HCT116 (cell line): ENCODE measurements around the gene RPS2. TPM values are rescaled to one million over a fixed set of nuclear protein-coding genes. Genes with fewer than 3 reads are reported as not detected.
A peak's percentile ranks its signal among the peaks of the same experiment; 100 is the strongest.

Source experiments
- ATAC-seq: fragments of 200-7000 bp; cut with Tn5 transposase; 2 replicates; pipeline ENCODE4 v1.9.1; 2020; ENCODE audit warnings: mild to moderate bottlenecking, moderate library complexity
- BruUV-seq: library from RNA; stranded (reverse); fragments of 400-500 nt; replicated peaks from 2 replicates; lab custom pipeline; 2021; lab: Mats Ljungman, UMichigan
- CTCF ChIA-PET: fragments of 300-600 bp; sonication (Branson Sonifier 250); formaldehyde crosslinking; loops from one replicate; lab custom pipeline; 2021; ENCODE audit warnings: antibody characterized with exemption; lab: Charles Lee
- POLR2A ChIA-PET: fragments of 300-600, 350-600 bp; sonication (Branson Sonifier 250); formaldehyde crosslinking; loops from one replicate; lab custom pipeline; 2021; ENCODE audit warnings: antibody characterized with exemption; lab: Charles Lee
- RAD21 ChIA-PET, 2 experiments: fragments of 300-600 bp; sonication (Branson Sonifier 250); formaldehyde crosslinking; loops; one replicate each; lab custom pipeline; 2023; ENCODE audit warnings: low total read pairs in 2 of 2; ENCODE audit not compliant: uncharacterized antibody in 2 of 2, unreplicated experiment in 2 of 2, low non-redundant PET in 1 of 2; lab: Charles Lee
- DNase-seq: peaks from one replicate; pipeline ENCODE4 v3.0.0-alpha.2; 2010; ENCODE audit warnings: low read depth, low spot score
- H2AFZ ChIP-seq: fragments of 200-600 bp; shearing (Covaris generic), sonication (generic); 2 replicates; pipeline ENCODE4 v1.6.1; 2017; ENCODE audit warnings: low read depth, mixed run types, mixed read lengths, antibody characterized with exemption, low read length; ENCODE audit not compliant: poor library complexity, severe bottlenecking
- H3K27ac ChIP-seq: 2 replicates; pipeline ENCODE4 v1.5.1; 2012; ENCODE audit warnings: low read depth, low read length
- H3K27me3 ChIP-seq: fragments of 200-600 bp; sonication (generic); 2 replicates; pipeline ENCODE4 v1.6.1; 2016; ENCODE audit warnings: mixed run types, low read length, mixed read lengths; ENCODE audit not compliant: insufficient read depth
- H3K36me3 ChIP-seq, 2 experiments: fragments of 200-500 bp in 1 of 2; fragments of 200-600 bp in 1 of 2; sonication (Bioruptor generic) in 1 of 2; sonication (generic) in 1 of 2; 2 replicates each; pipeline versions ENCODE4 v1.5.1 to v1.6.1; 2014 to 2016; ENCODE audit warnings: low read length in 2 of 2, inconsistent platforms in 1 of 2, mixed read lengths in 1 of 2, mixed run types in 1 of 2; ENCODE audit not compliant: insufficient read depth in 2 of 2, control insufficient read depth in 1 of 2
- H3K4me1 ChIP-seq, 2 experiments: fragments of 200-600 bp in 1 of 2; sonication (generic) in 1 of 2; 2 replicates each; pipeline versions ENCODE4 v1.5.1 to v1.6.1; 2012 to 2017; ENCODE audit warnings: low read length in 2 of 2, inconsistent platforms in 1 of 2, mild to moderate bottlenecking in 1 of 2, mixed read lengths in 1 of 2, mixed run types in 1 of 2, moderate library complexity in 1 of 2; ENCODE audit not compliant: insufficient read depth in 2 of 2, control insufficient read depth in 1 of 2
- H3K4me2 ChIP-seq: fragments of 200-600 bp; sonication (generic); 2 replicates; pipeline ENCODE4 v1.6.1; 2017; ENCODE audit warnings: mixed run types, low read length, mixed read lengths
- H3K4me3 ChIP-seq, 2 experiments: fragments of 200-600 bp in 1 of 2; sonication (generic) in 1 of 2; replicated peaks in 1 of 2; 2 replicates each; pipeline ENCODE4 v1.5.1; 2011 to 2016; ENCODE audit warnings: low read length in 2 of 2, control low read depth in 1 of 2, low read depth in 1 of 2, mild to moderate bottlenecking in 1 of 2, mixed read lengths in 1 of 2, mixed run types in 1 of 2
- H3K79me2 ChIP-seq: fragments of 200-600 bp; sonication (generic); 2 replicates; pipeline ENCODE4 v1.6.1; 2017; ENCODE audit warnings: mild to moderate bottlenecking, mixed run types, low read length, moderate library complexity, mixed read lengths; ENCODE audit not compliant: insufficient read depth
- H3K9ac ChIP-seq: fragments of 200-600 bp; sonication (generic); 2 replicates; pipeline ENCODE4 v1.6.1; 2016; ENCODE audit warnings: low read length, mixed read lengths
- H3K9me2 ChIP-seq: fragments of 200-600 bp; sonication (generic), shearing (Covaris generic); 2 replicates; pipeline ENCODE4 v1.6.1; 2017; ENCODE audit warnings: mixed run types, mild to moderate bottlenecking, moderate library complexity; ENCODE audit not compliant: insufficient read depth
- H3K9me3 ChIP-seq, 2 experiments: fragments of 200-500 bp in 1 of 2; fragments of 200-600 bp in 1 of 2; sonication (Bioruptor generic) in 1 of 2; sonication (generic) in 1 of 2; 2 replicates each; pipeline ENCODE4 v1.6.1; 2014 to 2017; ENCODE audit warnings: low read length in 2 of 2, mixed read lengths in 2 of 2, inconsistent platforms in 1 of 2, low read depth in 1 of 2, mild to moderate bottlenecking in 1 of 2, mixed run types in 1 of 2, moderate library complexity in 1 of 2; ENCODE audit not compliant: control insufficient read depth in 1 of 2, insufficient read depth in 1 of 2
- H4K20me1 ChIP-seq: fragments of 200-600 bp; sonication (generic), shearing (Covaris generic); 2 replicates; pipeline ENCODE4 v1.6.1; 2017; ENCODE audit warnings: mixed run types, mild to moderate bottlenecking, moderate library complexity; ENCODE audit not compliant: insufficient read depth
- ATF3 ChIP-seq: IDR thresholded peaks from 2 replicates; pipeline ENCODE4 v1.6.1; 2012
- ELF1 ChIP-seq: IDR thresholded peaks from 2 replicates; pipeline ENCODE4 v1.6.1; 2012; ENCODE audit warnings: low read depth, borderline replicate concordance
- EZH2 ChIP-seq: fragments of 200-600 bp; sonication (generic); IDR thresholded peaks from 2 replicates; pipeline ENCODE4 v1.6.1; 2017; ENCODE audit warnings: antibody characterized with exemption, mixed run types
- FOSL1 ChIP-seq: IDR thresholded peaks from 2 replicates; pipeline ENCODE4 v1.6.1; 2012; ENCODE audit warnings: low read depth
- POLR2A ChIP-seq: IDR thresholded peaks from 2 replicates; pipeline ENCODE4 v1.7.0; 2011; ENCODE audit warnings: borderline replicate concordance; ENCODE audit not compliant: insufficient read depth, insufficient read length; ENCODE audit errors: extremely low read depth
- SP1 ChIP-seq: IDR thresholded peaks from 2 replicates; pipeline ENCODE4 v1.6.1; 2012; ENCODE audit warnings: low read depth
- intact Hi-C: fragments of 100-400 bp; cut with micrococcal nuclease; formaldehyde crosslinking; loops from 2 replicates; pipeline ENCODE4 v1.10.0; 2022
- total RNA-seq: library from RNA; stranded (reverse); gene quantifications from one replicate; pipeline ENCODE4 v1.2.1, GENCODE V29; 2021; ENCODE audit not compliant: unreplicated experiment
- TF ChIP-seq, protein P1 (sequence below): IDR thresholded peaks from 2 replicates; pipeline ENCODE4 v1.6.1; 2012
- TF ChIP-seq, protein P2 (sequence below): IDR thresholded peaks from 2 replicates; pipeline ENCODE4 v1.6.1; 2012; ENCODE audit warnings: low read depth

RPS2 gene
- total RNA-seq, 1 experiment from 2014 or later = 6,265 TPM

DNA sequence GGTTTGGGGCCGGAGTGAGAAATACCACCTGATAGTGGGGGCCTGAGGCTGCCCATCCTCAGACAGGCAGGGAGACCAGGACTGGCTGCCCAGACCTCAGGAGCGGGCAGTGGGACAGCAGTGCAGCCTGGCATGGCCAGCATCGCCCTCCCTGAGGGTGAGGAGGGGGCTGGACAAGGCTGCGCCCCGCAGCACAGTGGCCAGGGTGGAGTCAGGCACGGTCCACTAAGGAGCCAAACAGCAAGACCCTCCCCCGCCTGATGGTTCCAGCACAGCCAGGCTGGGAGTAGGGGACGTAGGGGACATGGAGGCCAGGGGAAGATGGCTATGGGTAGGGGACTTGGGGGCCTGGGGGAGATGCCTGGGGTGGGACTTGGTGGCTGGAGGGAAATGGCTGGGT, 41.7 kb upstream of the RPS2 start:
- H3K36me3 ChIP-seq = peaks cover 11 to 28% of the 10 kb centered on the region in 2 experiments; a peak in 3 of 4 replicates
- H4K20me1 ChIP-seq = peaks cover 9% of the 10 kb centered on the region; the same call in 1 of the 2 replicates
- peak overlapping the region; percentile 62; the same call in 1 of the 2 replicates for H3K27ac ChIP-seq
- no peak for ATAC-seq
- peaks cover 87% of the 10 kb centered on the region for H3K79me2 ChIP-seq
- H3K4me2 ChIP-seq = no peak overlapping the region
- CTCF ChIA-PET = interaction anchor here (0.5 kb wide), 1 partner anchor 134 kb away, joined by 4 read pairs; no protein-coding TSS in a partner anchor
- no peak overlapping the region for H3K4me3 ChIP-seq
- H3K27me3 ChIP-seq = no peaks in the 10 kb centered on the region
- intact Hi-C loops = no loop called here
- H2AFZ ChIP-seq = no peak overlapping the region
- H3K4me1 ChIP-seq = peaks cover 28 to 62% of the 10 kb centered on the region in 2 experiments
- RAD21 ChIA-PET = no interaction called here
- no peak overlapping the region for H3K9ac ChIP-seq
- BruUV-seq = no TSS peak
- no peaks in the 10 kb centered on the region for H3K9me2 ChIP-seq
- no peak for DNase-seq
- POLR2A ChIA-PET = no interaction called here
- TF ChIP-seq, protein P1, sequence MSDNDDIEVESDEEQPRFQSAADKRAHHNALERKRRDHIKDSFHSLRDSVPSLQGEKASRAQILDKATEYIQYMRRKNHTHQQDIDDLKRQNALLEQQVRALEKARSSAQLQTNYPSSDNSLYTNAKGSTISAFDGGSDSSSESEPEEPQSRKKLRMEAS = no peak
- TF ChIP-seq, protein P2, sequence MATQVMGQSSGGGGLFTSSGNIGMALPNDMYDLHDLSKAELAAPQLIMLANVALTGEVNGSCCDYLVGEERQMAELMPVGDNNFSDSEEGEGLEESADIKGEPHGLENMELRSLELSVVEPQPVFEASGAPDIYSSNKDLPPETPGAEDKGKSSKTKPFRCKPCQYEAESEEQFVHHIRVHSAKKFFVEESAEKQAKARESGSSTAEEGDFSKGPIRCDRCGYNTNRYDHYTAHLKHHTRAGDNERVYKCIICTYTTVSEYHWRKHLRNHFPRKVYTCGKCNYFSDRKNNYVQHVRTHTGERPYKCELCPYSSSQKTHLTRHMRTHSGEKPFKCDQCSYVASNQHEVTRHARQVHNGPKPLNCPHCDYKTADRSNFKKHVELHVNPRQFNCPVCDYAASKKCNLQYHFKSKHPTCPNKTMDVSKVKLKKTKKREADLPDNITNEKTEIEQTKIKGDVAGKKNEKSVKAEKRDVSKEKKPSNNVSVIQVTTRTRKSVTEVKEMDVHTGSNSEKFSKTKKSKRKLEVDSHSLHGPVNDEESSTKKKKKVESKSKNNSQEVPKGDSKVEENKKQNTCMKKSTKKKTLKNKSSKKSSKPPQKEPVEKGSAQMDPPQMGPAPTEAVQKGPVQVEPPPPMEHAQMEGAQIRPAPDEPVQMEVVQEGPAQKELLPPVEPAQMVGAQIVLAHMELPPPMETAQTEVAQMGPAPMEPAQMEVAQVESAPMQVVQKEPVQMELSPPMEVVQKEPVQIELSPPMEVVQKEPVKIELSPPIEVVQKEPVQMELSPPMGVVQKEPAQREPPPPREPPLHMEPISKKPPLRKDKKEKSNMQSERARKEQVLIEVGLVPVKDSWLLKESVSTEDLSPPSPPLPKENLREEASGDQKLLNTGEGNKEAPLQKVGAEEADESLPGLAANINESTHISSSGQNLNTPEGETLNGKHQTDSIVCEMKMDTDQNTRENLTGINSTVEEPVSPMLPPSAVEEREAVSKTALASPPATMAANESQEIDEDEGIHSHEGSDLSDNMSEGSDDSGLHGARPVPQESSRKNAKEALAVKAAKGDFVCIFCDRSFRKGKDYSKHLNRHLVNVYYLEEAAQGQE = no peak
- TF ChIP-seq ELF1 = no peak
- no peak for TF ChIP-seq EZH2
- TF ChIP-seq POLR2A = no peak
- no peak for TF ChIP-seq FOSL1
- no peak for TF ChIP-seq ATF3
- no peak for TF ChIP-seq SP1
- no peaks in the 10 kb centered on the region for H3K9me3 ChIP-seq
